Activated CD8-positive, alpha-beta T cell treated with anti-CD3 and anti-CD28 coated beads for 36 hours (primary cell): ENCODE results near the gene INHBC. TPM values are rescaled to one million over a fixed set of nuclear protein-coding genes. Genes with fewer than 3 reads are reported as not detected.
A peak's percentile ranks its signal among the peaks of the same experiment; 100 is the strongest.
"Not testable (repeated sequence)": the region's sequence is repeated elsewhere in the genome, so short reads cannot be mapped to it uniquely, and the experiment has no call there.

Experiments used
- ATAC-seq: fragments of 200-7000 bp; cut with Tn5 transposase; one replicate; pipeline ENCODE4 v1.10.0; 2021; ENCODE audit warnings: mild to moderate bottlenecking, moderate library complexity
- CTCF ChIA-PET: fragments of 350-600 bp; sonication (Branson Sonifier 250); formaldehyde crosslinking; loops from one replicate; lab custom pipeline; 2021; ENCODE audit warnings: antibody characterized with exemption; lab: Charles Lee
- POLR2A ChIA-PET: fragments of 350-600 bp; sonication (Branson Sonifier 250); formaldehyde crosslinking; loops from one replicate; lab custom pipeline; 2021; ENCODE audit warnings: antibody characterized with exemption; lab: Charles Lee
- DNase-seq: peaks from one replicate; pipeline ENCODE4 v3.0.0-alpha.2; 2020
- H3K27ac Mint-ChIP-seq: one replicate; pipeline ENCODE4 v1.8.0; 2021; ENCODE audit warnings: mild to moderate bottlenecking, mixed read lengths
- H3K27me3 Mint-ChIP-seq: one replicate; pipeline ENCODE4 v1.8.0; 2021; ENCODE audit warnings: mixed read lengths
- H3K36me3 Mint-ChIP-seq: one replicate; pipeline ENCODE4 v1.8.0; 2021; ENCODE audit warnings: low read depth, mixed read lengths
- H3K4me1 Mint-ChIP-seq: one replicate; pipeline ENCODE4 v1.8.0; 2021; ENCODE audit warnings: low read depth, mixed read lengths
- H3K4me3 Mint-ChIP-seq: one replicate; pipeline ENCODE4 v1.8.0; 2021; ENCODE audit warnings: mild to moderate bottlenecking, moderate library complexity, mixed read lengths
- H3K9me3 Mint-ChIP-seq: one replicate; pipeline ENCODE4 v1.8.0; 2021; ENCODE audit warnings: mixed read lengths
- CTCF ChIP-seq: fragments of 200-600 bp; IDR thresholded peaks from one replicate; pipeline ENCODE4 v1.8.0; 2022; ENCODE audit warnings: antibody characterized with exemption, mild to moderate bottlenecking
- intact Hi-C: fragments of 100-400 bp; cut with micrococcal nuclease; formaldehyde crosslinking; loops from one replicate; pipeline ENCODE4 v1.10.0; 2022
- total RNA-seq, 2 experiments: library from RNA; stranded (reverse); gene quantifications; one replicate each; pipeline ENCODE4 v1.2.3, GENCODE V29; 2021

INHBC gene
- total RNA-seq, 2 experiments from 2014 or later, result 0.16 TPM; not detected in 1

GRCh38 chr12:57401165-57401564 lies 33.4 kb upstream of the INHBC start:
- Mint-ChIP-seq H3K4me1 (peaks cover 19% of the 10 kb centered on the region), H3K9me3 (no peaks in the 10 kb centered on the region), H3K4me3 (no peak overlapping the region), H3K36me3 (peaks cover 1% of the 10 kb centered on the region), H3K27ac (no peak overlapping the region), H3K27me3 (no peaks in the 10 kb centered on the region)
- POLR2A ChIA-PET, result interaction anchor here (0.8 to 1.1 kb wide), 2 partner anchors 12 to 60 kb away, joined by 3 read pairs; no protein-coding TSS in a partner anchor
- intact Hi-C loops, result no loop called here
- TF ChIP-seq CTCF, result no peak
- CTCF ChIA-PET, result interaction anchor here (0.8 to 2.8 kb wide), 7 partner anchors 9 to 161 kb away, joined by 3 to 7 read pairs (median 4); no protein-coding TSS in a partner anchor
- ATAC-seq (no peak), DNase-seq (no peak)

- ChIA-PET CTCF (interaction anchor here (1.0 to 2.8 kb wide), 4 partner anchors 9 to 56 kb away, joined by 3 to 7 read pairs (median 4); no protein-coding TSS in a partner anchor), POLR2A (interaction anchor here (0.8 kb wide), 1 partner anchor 59 kb away, joined by 3 read pairs; no protein-coding TSS in a partner anchor)
- H3K4me3 Mint-ChIP-seq, ATAC-seq, H3K27ac Mint-ChIP-seq, intact Hi-C loops, H3K27me3 Mint-ChIP-seq, H3K36me3 Mint-ChIP-seq, DNase-seq, H3K9me3 Mint-ChIP-seq: not testable (repeated sequence)
- H3K4me1 Mint-ChIP-seq, result peaks cover 21% of the 10 kb centered on the region
Observed at GRCh38 chr12:57402156-57402555, 32.4 kb upstream of the INHBC start.

GRCh38 chr12:57404966-57405640 lies 29.5 kb upstream of the INHBC start:
- TF ChIP-seq CTCF, result no peak
- intact Hi-C loops, result no loop called here
- Mint-ChIP-seq H3K9me3 (no peaks in the 10 kb centered on the region), H3K4me3 (no peak overlapping the region), H3K27ac (peak overlapping the region; percentile 24), H3K4me1 (peaks cover 15% of the 10 kb centered on the region), H3K36me3 (peaks cover 2% of the 10 kb centered on the region), H3K27me3 (no peaks in the 10 kb centered on the region)
- peak; percentile 22 for DNase-seq
- CTCF ChIA-PET, result interaction anchor here (0.6 to 1.4 kb wide), 4 partner anchors 19 to 140 kb away, joined by 3 to 6 read pairs (median 3); no protein-coding TSS in a partner anchor
- peak; percentile 81 for ATAC-seq
- POLR2A ChIA-PET, result interaction anchor here (0.6 kb wide), 1 partner anchor 40 kb away, joined by 5 read pairs; no protein-coding TSS in a partner anchor

GRCh38 chr12:57410534-57410933 lies 24.1 kb upstream of the INHBC start:
- no peak overlapping the region for H3K4me3 Mint-ChIP-seq
- DNase-seq (no peak), ATAC-seq (no peak)
- intact Hi-C loops, result no loop called here
- H3K36me3 Mint-ChIP-seq, result peaks cover 7% of the 10 kb centered on the region
- POLR2A ChIA-PET, result interaction anchor here (1.3 kb wide), 1 partner anchor 21 kb away, joined by 3 read pairs; no protein-coding TSS in a partner anchor
- CTCF ChIA-PET, result interaction anchor here (0.7 to 2.3 kb wide), 10 partner anchors 9 to 167 kb away, joined by 3 to 8 read pairs (median 3); partner anchors contain the start of gene GLI1
- peaks cover 18% of the 10 kb centered on the region for H3K4me1 Mint-ChIP-seq
- H3K9me3 Mint-ChIP-seq, result no peaks in the 10 kb centered on the region
- no peak for TF ChIP-seq CTCF
- no peak overlapping the region for H3K27ac Mint-ChIP-seq
- no peaks in the 10 kb centered on the region for H3K27me3 Mint-ChIP-seq

GRCh38 chr12:57414160-57414559 lies 20.4 kb upstream of the INHBC start:
- ATAC-seq, H3K9me3 Mint-ChIP-seq, DNase-seq, H3K36me3 Mint-ChIP-seq, POLR2A ChIA-PET, H3K4me3 Mint-ChIP-seq, H3K27ac Mint-ChIP-seq, intact Hi-C loops, H3K27me3 Mint-ChIP-seq: not testable (repeated sequence)
- H3K4me1 Mint-ChIP-seq, result peaks cover 27% of the 10 kb centered on the region
- CTCF ChIA-PET, result interaction anchor here (0.9 kb wide), 1 partner anchor 42 kb away, joined by 4 read pairs; no protein-coding TSS in a partner anchor
